GM04503 (cell line): ENCODE measurements around the gene PITPNM3.

Source experiments
- DNase-seq: peaks from one replicate; pipeline ENCODE4 v3.0.0-alpha.2; 2012; ENCODE audit warnings: low read depth

PITPNM3 gene

GRCh38 chr17:6462692-6463091 lies 93.7 kb downstream of the PITPNM3 start:
- DNase-seq, result no peak

- DNase-seq, result no peak
Measured at GRCh38 chr17:6461792-6462524, 94.4 kb downstream of the PITPNM3 start.

- DNase-seq, result no peak
Measured at GRCh38 chr17:6461246-6461645, 95.1 kb downstream of the PITPNM3 start.

DNA sequence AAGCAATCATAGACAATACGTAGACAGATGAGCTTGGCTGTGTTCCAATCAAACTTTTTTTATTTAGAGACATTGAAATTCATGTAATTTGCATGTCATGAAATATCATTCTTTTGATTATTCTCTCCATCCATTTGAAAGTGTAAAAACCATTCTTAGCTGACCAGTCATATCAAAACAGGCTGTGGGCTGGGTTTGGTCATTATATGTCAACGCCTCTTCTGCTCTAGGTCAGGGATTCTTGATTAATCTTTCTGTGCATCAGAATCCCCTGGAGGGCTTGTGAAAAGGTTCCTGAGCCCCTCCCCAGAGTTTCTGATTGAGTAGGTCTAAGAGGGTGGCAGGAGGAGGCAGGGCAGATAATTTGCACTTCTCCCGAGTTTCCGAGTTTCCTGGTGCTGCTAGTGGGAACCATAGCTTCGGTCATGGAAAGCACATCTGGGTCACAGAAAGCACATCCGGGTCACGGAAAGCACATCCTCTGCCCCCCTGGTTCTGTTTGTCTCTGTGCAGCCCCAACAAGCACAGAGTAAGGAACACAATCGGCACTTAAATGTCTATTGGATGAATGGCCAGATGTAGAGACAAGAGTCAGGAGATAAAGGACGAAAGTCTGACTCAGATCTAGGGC lies 95.7 kb downstream of the PITPNM3 start:
- no peak for DNase-seq

DNA sequence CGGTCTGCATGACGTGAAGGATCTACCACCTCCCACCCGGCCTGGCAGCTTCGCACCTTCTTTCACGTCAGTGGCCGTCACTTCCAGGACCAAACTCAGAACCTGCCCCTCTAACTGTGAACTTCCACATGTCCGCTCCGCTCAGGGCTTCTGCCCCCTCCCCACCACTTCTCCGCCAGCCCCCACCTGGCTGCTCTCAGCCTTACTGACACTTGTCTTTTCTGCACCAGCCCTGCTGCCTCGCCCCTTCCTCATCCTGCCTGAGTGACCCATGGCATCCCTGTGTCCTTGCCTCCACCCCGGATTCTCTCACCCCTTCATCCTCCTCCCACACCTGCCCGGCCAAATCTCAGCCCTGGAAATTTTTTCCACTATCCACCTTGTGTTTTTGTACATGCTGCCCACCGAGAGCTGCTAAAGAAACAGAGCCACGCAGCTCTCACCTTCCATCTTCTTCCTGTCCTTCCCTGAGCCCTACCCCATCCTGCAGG lies 97.8 kb downstream of the PITPNM3 start:
- no peak for DNase-seq

GRCh38 chr17:6457688-6458459 lies 98.5 kb downstream of the PITPNM3 start:
- no peak for DNase-seq

DNA sequence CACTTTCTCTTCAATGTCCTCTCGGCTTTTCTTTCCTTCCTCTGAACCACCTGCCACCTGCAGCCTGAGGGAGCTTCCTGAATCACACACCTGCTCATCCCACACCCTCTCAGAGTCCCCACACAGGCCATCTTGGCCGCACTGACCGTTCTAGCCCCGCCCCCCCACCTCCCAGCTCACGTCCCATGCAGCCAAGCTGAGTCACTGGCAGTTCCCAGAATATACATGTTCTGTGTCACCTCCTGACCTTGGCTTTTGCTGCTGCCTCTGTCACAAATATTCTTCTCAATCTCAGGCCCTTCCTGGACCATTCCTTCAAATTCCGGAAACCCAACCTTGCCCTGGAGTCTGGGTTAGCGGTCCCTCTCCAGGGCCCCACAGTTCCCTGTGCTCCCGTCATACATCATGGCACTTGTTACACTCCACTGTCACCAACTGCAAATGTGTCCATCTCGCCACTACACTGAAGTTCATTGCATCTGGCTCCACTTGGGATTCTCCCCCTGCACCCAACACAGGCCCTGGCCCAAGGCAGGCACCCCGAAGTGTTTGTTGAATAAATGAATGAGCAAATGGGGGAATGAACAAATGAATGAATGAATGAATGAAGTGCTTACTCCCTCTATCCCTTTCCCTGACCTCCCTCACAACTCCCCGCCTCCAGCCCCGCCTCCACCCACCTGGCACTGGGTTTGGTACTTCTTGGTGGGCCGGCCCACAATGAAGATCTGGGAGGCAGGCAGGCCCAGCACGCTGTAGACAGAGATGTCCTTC lies 99.3 kb downstream of the PITPNM3 start:
- no peak for DNase-seq

DNA sequence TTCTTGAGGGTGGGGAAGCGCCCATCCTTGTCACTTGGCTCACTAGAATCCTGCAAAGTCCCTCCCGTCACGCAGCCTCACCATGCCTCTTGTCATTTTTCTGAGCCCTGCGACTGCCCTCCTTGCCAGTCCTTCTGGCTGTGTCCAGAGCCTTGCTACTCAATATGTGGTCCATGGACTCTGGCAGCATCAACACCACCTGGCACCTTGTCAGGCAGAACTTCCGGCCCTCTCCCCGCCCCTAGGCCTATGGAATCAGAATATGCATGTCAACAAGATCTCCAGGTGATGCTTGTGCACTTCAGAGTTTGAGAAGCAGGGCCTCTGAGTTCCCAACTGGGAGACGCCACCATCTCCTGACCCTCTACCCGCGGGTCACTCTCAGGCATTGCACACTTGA lies 100.0 kb downstream of the PITPNM3 start:
- no peak for DNase-seq

GRCh38 chr17:6455321-6455705 lies 101.0 kb downstream of the PITPNM3 start:
- DNase-seq, result no peak

GRCh38 chr17:6454495-6455320 lies 101.6 kb downstream of the PITPNM3 start:
- DNase-seq, result no peak

- no peak for DNase-seq
Measured at GRCh38 chr17:6453279-6454024, 102.9 kb downstream of the PITPNM3 start.

DNA sequence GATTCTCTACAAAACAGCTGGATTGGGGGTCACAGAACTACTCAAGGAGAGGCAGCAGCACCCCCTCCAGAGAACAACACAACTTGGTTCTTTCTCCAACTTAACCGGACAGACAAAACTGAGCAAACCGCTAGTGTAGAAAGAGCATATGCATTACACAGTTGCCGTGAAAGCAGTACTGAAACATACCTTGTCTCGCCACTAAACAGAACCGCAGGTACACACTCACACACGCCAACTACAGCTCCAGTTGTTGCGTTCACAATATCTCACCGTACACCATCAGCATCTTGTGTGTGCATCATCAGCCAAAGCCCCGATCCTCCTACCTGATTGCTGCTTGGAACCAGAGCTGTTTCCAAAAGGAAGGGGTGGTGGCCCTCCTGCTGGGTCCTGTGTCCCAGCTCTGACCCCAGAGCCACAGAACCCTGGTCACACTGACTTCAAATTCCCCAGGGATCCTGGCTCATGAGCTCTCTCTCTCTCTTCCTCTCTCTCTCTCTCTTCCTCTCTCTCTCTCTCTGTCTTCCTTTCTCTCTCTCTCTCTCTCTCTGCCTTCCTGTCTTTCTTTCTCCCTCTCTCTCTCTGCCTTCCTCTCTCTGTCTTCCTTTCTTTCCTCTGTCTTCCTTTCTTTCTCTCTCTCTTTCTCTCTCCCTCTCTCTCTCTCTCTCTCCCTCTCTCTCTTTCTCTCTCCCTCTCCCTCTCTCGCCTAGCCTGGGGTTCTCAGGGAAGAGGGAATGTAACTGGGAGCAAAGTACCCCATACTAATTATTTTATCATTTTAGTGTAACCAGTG lies 103.7 kb downstream of the PITPNM3 start:
- no peak for DNase-seq

- no peak for DNase-seq
Measured at GRCh38 chr17:6450926-6451832, 105.2 kb downstream of the PITPNM3 start.

GRCh38 chr17:6449307-6449706 lies 107.0 kb downstream of the PITPNM3 start:
- DNase-seq, result no peak

DNA sequence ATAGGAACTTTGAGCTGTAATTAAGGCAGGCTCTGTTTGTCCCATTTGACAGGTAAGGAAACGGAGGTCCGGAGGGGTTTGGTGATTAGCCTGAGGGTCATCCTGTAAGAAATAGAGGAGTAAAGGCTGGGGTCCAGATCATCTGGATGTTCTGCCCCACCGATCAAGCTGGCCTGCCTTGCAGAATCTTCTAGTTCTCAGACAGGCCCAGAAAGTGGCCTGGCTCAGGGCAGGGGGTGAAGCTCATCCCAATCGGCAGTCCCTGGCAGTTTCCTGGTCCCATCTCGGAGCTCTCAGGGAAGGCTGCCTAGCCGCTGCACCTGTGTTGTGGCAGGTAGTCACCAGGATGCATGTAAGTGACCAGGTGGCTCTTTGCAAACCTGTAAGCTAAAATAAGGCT lies 107.9 kb downstream of the PITPNM3 start:
- DNase-seq, result no peak

- DNase-seq, result no peak
Measured at GRCh38 chr17:6446516-6447100, 109.7 kb downstream of the PITPNM3 start.

DNA sequence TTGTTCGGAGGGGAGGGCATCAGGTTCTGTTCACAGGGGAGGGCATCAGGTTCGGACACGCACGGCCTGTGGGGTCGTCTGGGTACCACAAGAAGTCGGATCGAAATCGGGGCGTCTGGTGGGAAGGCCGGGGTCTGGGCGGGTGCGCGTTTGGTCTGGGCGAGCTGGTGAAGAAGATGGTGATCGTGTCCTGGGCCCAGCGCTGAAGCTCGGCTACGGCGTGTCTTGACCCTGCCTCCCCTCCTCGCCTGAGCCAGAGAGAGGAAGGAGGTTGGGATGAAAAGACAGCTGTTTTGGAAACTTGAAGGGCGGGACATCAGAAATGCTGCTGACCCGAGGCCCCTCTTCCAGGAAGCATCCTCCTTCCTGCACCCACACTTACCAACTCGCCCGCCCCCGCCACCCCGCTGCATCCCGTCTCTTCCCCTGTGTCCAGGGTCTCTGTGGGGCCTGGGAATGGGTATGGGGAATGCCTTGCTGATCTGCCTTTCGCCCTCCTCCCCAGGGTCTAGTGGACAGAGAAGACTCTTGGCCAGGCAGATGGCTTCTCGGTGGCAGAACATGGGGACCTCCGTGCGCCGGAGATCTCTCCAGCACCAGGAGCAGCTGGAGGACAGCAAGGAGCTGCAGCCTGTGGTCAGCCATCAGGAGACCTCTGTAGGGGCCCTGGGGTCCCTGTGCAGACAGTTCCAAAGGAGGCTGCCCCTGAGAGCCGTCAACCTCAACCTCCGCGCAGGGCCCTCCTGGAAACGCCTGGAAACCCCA lies 111.6 kb downstream of the PITPNM3 start:
- DNase-seq, result no peak
